AG09319 (cell line): ENCODE data around the gene GNPTAB.
"Not testable (repeated sequence)": the region's sequence is repeated elsewhere in the genome, so short reads cannot be mapped to it uniquely, and the experiment has no call there.

Source experiments
- DNase-seq: peaks from one replicate; pipeline ENCODE4 v3.0.0-alpha.2; 2010; ENCODE audit warnings: low read depth; ENCODE audit errors: extremely low read depth
- TF ChIP-seq, protein P1 (sequence below): IDR thresholded peaks from 2 replicates; pipeline ENCODE4 v1.5.1; 2011; ENCODE audit warnings: low read depth, mild to moderate bottlenecking, inconsistent platforms, low read length, moderate library complexity

GNPTAB gene

DNA sequence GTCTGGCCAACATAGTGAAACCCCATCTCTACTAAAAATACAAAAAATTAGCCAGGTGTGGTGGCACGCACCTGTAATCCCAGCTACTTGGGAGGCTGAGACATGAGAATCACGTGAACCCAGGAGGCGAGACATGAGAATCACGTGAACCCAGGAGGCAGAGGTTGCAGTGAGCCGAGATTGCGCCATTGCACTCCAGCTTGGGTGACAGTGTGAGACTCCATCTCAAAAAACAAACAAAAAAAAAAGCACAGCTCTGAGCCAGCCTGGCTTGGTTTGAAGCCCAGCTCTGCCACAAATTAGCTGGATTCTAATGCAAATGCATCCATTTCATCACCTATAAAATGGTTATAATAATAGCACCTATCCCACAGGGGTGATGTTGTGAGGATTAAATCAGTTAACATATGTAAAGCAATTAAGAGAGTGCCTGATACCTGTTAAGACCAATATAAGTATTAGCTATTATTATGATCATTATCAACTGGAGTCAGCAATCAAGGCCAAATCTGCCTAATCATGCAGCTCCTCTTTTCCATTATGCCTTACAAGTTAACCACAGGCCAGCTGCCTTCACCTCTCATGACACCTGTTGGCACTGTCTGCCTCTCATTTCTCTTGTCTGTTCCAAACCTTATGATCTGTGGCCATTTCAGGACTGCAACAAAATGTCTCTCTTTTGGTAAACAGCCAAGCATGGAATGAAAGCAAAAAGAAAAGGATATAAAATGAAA is 2.1 kb downstream of the GNPTAB start:
- no peak for DNase-seq
- TF ChIP-seq, protein P1, sequence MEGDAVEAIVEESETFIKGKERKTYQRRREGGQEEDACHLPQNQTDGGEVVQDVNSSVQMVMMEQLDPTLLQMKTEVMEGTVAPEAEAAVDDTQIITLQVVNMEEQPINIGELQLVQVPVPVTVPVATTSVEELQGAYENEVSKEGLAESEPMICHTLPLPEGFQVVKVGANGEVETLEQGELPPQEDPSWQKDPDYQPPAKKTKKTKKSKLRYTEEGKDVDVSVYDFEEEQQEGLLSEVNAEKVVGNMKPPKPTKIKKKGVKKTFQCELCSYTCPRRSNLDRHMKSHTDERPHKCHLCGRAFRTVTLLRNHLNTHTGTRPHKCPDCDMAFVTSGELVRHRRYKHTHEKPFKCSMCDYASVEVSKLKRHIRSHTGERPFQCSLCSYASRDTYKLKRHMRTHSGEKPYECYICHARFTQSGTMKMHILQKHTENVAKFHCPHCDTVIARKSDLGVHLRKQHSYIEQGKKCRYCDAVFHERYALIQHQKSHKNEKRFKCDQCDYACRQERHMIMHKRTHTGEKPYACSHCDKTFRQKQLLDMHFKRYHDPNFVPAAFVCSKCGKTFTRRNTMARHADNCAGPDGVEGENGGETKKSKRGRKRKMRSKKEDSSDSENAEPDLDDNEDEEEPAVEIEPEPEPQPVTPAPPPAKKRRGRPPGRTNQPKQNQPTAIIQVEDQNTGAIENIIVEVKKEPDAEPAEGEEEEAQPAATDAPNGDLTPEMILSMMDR, result no peak

DNA sequence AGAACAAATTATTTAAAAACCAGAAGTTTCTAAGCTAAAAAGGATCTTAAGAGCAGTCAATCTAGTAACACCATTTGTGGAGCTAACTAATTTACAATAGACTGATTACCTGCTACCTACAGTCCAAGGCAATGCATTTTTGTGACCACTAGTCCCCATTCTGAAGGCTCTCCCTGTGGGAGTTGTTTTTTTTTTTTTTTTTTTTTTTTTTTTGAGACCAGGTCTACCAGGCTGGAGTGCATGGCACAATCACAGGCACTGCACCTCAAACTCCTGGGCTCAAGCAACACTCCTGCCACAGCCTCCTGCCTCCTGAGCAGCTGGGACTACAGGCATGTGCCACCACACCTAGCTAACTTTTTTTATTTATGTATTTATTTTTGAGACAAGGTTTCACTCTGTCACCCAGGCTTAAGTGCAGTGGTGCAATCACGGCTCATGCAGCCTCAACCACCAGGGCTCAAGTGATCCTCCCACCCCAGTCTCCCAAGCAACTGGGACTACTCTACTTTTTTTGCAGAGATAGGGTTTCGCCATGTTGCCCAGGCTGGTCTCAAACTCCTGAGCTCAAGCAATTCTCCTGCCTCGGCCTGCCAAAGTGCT is 3.9 kb downstream of the GNPTAB start:
- DNase-seq, result no peak
- TF ChIP-seq, protein P1, result no peak

DNA sequence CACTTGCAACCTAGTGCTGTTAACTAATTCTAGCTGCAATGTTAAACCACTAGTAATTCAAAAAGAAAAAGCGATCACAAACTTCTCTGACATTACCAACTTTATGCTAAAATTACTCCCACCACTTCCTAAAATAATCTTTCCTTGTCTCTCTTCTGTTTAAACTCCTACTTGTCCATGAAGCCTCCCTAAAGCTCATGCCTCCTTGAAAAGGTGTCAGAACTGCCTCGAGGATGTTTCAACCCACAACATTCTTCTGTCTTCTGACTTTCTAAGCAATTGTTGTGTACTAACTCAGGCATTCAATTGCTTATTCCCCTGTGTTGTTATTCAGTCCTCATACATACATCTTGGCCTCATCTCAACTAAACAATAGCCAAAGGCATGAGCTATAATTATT is 5.9 kb downstream of the GNPTAB start:
- TF ChIP-seq, protein P1, result no peak
- no peak for DNase-seq

DNA sequence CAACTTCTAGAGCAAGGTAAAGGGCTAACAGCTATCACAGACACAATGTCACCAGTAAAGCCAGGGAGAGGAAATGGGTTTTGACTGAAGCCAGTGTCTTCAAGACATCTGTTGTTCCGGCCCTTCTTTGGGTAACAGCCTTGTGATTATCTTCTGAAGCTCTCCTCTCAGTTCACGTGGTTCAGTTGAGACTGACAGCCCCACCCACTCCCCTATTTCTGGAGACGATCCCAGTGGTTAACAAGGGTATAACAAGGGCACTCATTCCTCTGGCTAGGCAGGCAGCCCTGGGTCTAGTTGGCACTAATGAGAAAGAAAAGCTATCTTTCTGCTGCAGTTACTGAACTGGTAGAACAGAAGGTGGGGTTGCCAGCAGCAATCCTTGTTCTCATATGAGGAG is 6.9 kb downstream of the GNPTAB start:
- no peak for DNase-seq
- TF ChIP-seq, protein P1, result no peak

DNA sequence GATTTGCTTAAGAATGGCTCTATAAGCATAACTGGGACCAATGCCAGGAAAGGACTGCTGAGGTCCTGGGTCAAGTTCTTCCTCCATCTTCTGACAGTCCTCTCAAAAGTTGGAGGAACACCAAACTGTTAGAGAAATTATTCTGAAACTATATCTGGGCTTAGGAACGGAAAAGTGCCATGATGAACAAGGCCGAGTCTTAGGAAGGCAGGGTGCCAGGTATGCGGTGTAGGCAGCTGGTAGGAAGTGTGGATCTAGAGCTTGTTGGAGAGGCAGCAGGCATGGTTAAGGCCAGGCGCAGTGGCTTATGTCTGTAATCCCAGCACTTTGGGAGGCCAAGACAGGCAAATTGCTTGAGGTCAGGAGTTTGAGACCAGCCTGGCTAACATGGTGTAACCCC is 7.7 kb downstream of the GNPTAB start:
- DNase-seq, result no peak
- TF ChIP-seq, protein P1, result no peak

DNA sequence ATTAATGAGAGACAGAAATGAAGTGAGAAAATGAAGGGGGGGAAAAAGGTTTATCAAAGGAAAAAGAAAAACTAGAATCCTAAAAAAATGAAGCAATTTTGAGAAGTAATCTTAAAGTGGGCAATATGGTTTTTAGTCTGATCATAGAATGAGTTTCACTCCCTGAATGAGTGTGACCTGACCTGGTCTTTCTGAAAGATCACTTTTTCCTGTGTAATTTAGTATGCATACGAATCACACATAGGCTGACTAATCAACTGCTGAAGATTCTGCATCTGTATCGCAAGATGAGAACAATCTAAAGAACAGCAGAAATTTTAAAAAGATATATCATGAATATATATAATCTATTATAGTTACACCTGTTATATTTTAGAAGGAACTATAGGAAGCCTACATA is 11.3 kb downstream of the GNPTAB start:
- TF ChIP-seq, protein P1, result no peak
- DNase-seq, result no peak

DNA sequence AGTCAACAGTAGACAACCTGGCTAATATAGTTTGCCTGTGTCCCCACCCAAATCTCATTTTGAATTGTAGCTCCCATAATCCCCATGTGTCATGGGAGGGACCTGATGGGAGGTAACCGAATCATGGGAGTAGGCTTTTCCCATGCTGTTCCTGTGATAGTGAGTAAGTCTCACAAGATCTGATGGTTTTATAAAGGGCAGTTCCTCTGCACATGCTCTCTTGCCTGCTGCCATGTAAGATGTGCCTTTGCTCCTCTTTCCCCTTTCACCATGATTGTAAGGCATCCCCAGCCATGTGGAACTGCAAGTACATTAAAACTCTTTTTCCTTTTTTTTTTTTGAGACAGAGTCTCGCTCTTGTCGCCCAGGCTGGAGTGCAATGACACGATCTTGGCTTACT is 12.1 kb downstream of the GNPTAB start:
- DNase-seq, result not testable (repeated sequence)

DNA sequence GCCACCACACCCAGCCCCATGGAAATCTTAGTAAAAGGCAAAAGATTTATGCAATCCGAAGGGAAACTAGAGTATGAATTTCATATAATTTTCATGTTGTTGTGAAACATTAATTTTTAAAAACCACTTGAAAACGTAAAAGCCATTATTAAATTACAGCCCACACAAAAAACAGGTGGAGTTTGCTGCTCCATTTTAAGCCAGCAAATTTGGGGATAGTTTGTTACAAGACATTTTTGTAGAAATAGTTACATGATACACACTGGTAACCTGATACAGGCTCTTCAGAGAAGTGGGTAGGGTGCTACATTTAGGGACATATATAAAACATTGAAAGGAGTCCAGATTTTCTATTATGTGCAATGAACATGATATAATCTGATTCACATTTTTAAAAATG is 17.6 kb downstream of the GNPTAB start:
- DNase-seq, result no peak
- TF ChIP-seq, protein P1, result no peak

DNA sequence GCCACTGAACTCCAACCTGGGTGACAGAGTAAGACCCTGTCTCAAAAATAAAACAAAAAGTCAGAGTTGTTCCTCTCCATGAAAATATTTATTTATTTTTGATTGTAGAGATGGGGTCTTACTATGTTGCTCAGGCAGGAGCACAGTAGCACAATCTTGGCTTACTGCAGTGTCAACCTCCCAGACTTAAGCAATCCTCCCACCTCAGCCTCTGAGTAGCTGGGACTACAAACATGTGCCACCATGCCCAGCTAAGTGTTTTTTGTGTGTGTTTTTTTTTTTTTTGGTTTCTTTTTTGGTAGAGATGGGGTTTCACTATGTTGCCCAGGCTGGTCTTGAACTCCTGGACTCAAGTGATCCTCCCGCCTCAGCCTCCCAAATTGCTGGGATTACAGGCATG is 18.0 kb downstream of the GNPTAB start:
- not testable (repeated sequence) for DNase-seq

DNA sequence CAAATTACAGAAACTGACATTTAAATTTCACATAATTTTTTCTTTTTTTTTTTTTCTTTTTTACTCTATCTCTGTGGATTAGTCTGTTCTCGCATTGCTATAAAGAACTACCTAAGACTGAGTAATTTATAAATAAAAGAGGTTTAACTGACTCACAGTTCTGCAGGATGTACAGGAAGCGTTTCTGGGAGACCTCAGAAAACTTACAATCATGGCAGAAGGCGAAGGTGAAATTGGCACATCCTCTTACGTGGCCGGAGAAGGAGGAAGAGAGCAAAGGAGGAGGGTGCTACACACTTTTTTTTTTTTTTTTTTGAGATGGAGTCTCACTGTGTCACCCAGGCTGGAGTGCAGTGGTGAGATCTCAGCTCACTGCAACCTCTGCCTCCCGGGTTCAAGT is 19.4 kb downstream of the GNPTAB start:
- DNase-seq, result not testable (repeated sequence)
